Activated CD8-positive, alpha-beta memory T cell treated with anti-CD3 and anti-CD28 coated beads, Interleukin-2, amount 10 ng/mL, durations not matched to agents 7 days and 5 days (primary cell): Measurements from ENCODE around the gene TYW1B. TPM values are rescaled to one million over a fixed set of nuclear protein-coding genes. Genes with fewer than 3 reads are reported as not detected.

Experiments
- microRNA-seq: library from miRNA; unstranded; fragments of <30 nt; microRNA quantifications from one replicate; pipeline ENCODE4 v1.2.0, GENCODE V29; 2022
- total RNA-seq, 2 experiments: library from RNA; stranded (reverse); gene quantifications; one replicate each; pipeline ENCODE4 v1.2.3, GENCODE V29; 2021

TYW1B gene
- total RNA-seq, 2 experiments from 2014 or later: 4.2 to 4.4 TPM

Small RNA genes within 50 kb of the gene (microRNA-seq; reads per million reads assigned to microRNA genes)
- not detected for gene MIR4650-2

Other genes starting within 250 kb of the TYW1B start
- 10 to 100 TPM; 60.2 to 67.1 TPM for gene POM121, start 96.9 kb upstream of the TYW1B start, total RNA-seq
- gene TRIM74, start 141.3 kb upstream of the TYW1B start, total RNA-seq: 1 to 10 TPM in 1 of 2 experiments, under 1 TPM in 1; 0.94 to 1.8 TPM
- not detected for gene SPDYE8, start 201.6 kb upstream of the TYW1B start, total RNA-seq
- not detected for gene SPDYE11, start 229.7 kb upstream of the TYW1B start, total RNA-seq